Measurements from ENCODE around the gene SELP. TPM values are rescaled to one million over a fixed set of nuclear protein-coding genes. Genes with fewer than 3 reads are reported as not detected.

Gene SELP
- total and polyA plus RNA-seq, 2 of the 13 experiments (the other 11 are each of a cell fraction or from before 2014, with no cell fraction given), result 0.11 TPM; not detected in 1

GRCh38 chr1:169648187-169648586, 18.3 kb upstream of the SELP start:
- FAIRE-seq (no peak), DNase-seq (ENCODE audit: low spot score) (no peak), ATAC-seq (no peak)
- ChIA-PET POLR2A (no interaction called here), CTCF (ENCODE audit: low intra/inter-chr PET ratio, low total read pairs) (no interaction called here)
- in situ Hi-C loops (cut with HindIII; ENCODE audit: extremely low pct_ligation_motif_present, low pct_unique_long_range_greater_than_20kb) (no loop called here), intact Hi-C loops (cut with micrococcal nuclease; ENCODE audit: unreplicated experiment) (no loop called here)
- H3K27me3 ChIP-seq (ENCODE audit: control insufficient read depth in 1 of 2, insufficient read depth in 2 of 2, low read length in 2 of 2), result peaks cover 0 to 5% of the 10 kb centered on the region in 2 experiments; a peak in 1 of 5 replicates
- no peak overlapping the region for H3K9ac ChIP-seq (ENCODE audit: insufficient read depth, low read depth, low read length)
- no peaks in the 10 kb centered on the region for H4K20me1 ChIP-seq (ENCODE audit: insufficient read depth, low read length)
- H3K9me3 ChIP-seq (ENCODE audit: low read length), result no peaks in the 10 kb centered on the region
- H3K4me2 ChIP-seq (ENCODE audit: low read depth, low read length), result no peak overlapping the region
- H3K4me3 ChIP-seq (replicated peaks in 1 of 3; ENCODE audit: insufficient read depth in 1 of 3, low read depth in 2 of 3, low read length in 3 of 3), result no peak overlapping the region
- no peak for TF ChIP-seq ZMAT3 (CRISPR knock-in tag; conservative IDR thresholded peaks at IDR 0.05)
- TF ChIP-seq ZNF282 (IDR thresholded peaks at IDR 0.05; ENCODE audit: partially characterized antibody), result no peak
- no peak for TF ChIP-seq CERS6 (CRISPR knock-in tag; IDR thresholded peaks at IDR 0.05)
- no peak for TF ChIP-seq FUBP1 (CRISPR knock-in tag; IDR thresholded peaks at IDR 0.05; ENCODE audit: borderline replicate concordance)
- TF ChIP-seq ZBTB1 (CRISPR knock-in tag; IDR thresholded peaks at IDR 0.05; ENCODE audit: borderline replicate concordance), result no peak
- no peak for TF ChIP-seq E2F5 (CRISPR knock-in tag; conservative IDR thresholded peaks at IDR 0.05)
- TF ChIP-seq SIN3A (IDR thresholded peaks at IDR 0.05; ENCODE audit: borderline replicate concordance, low read depth, low read length), result no peak
- TF ChIP-seq ZNF256 (CRISPR knock-in tag; conservative IDR thresholded peaks at IDR 0.05), result no peak
- no peak for TF ChIP-seq ZNF512B (CRISPR knock-in tag; IDR thresholded peaks at IDR 0.05; ENCODE audit: borderline replicate concordance)
- no peak for TF ChIP-seq NFE2L2 (IDR thresholded peaks at IDR 0.05; ENCODE audit: low read length)
- TF ChIP-seq NR3C1 (CRISPR knock-in tag; IDR thresholded peaks at IDR 0.05), result no peak
- TF ChIP-seq MYC (CRISPR knock-in tag; IDR thresholded peaks at IDR 0.05; ENCODE audit: borderline replicate concordance), result no peak
- TF ChIP-seq ZNF563 (CRISPR knock-in tag; IDR thresholded peaks at IDR 0.05), result no peak
- H3K36me3 ChIP-seq (replicated peaks in 1 of 2; ENCODE audit: control insufficient read depth in 1 of 2, insufficient read depth in 2 of 2, low read length in 2 of 2), result no peaks in the 10 kb centered on the region
- WGBS (ENCODE audit: low lambda C conversion rate), result 0% methylated on average over 2 of the region's 2 CpGs
- H3K4me1 ChIP-seq (ENCODE audit: insufficient read depth, low read length), result no peaks in the 10 kb centered on the region
- H3K27ac ChIP-seq (ENCODE audit: extremely low read length, insufficient read depth, low read length), result no peak overlapping the region
- no peaks in the 10 kb centered on the region for H3K79me2 ChIP-seq (ENCODE audit: insufficient read depth, low read length)
- no peak overlapping the region for H2AFZ ChIP-seq (ENCODE audit: low read length)
- BruUV-seq (replicated peaks), result no TSS peak

Data from HepG2 (cell line).